DOHH2 (cell line): ENCODE measurements around the gene CHD5.

Experiments used
- H3F3A ChIP-seq: fragments of 200-600 bp; sonication (generic), shearing (Covaris generic); 2 replicates; pipeline ENCODE4 v1.6.0; 2016; ENCODE audit warnings: antibody characterized with exemption, mild to moderate bottlenecking; ENCODE audit not compliant: control insufficient read depth, insufficient read depth
- H3K27ac ChIP-seq: fragments of 200-600 bp; sonication (generic); 2 replicates; pipeline ENCODE4 v1.5.1; 2014; ENCODE audit warnings: low read depth, mild to moderate bottlenecking, low read length, moderate library complexity
- H3K27me3 ChIP-seq: fragments of 200-600 bp; sonication (generic); 2 replicates; pipeline ENCODE4 v1.6.1; 2014; ENCODE audit warnings: mild to moderate bottlenecking, low read length, mixed read lengths; ENCODE audit not compliant: control insufficient read depth
- H3K36me3 ChIP-seq: fragments of 200-600 bp; sonication (generic); 2 replicates; pipeline ENCODE4 v1.6.1; 2014; ENCODE audit warnings: mild to moderate bottlenecking, low read length, moderate library complexity, mixed read lengths; ENCODE audit not compliant: control insufficient read depth
- H3K4me1 ChIP-seq: fragments of 200-600 bp; sonication (generic); 2 replicates; pipeline ENCODE4 v1.6.1; 2014; ENCODE audit warnings: mild to moderate bottlenecking, low read length, mixed read lengths; ENCODE audit not compliant: control insufficient read depth
- H3K4me2 ChIP-seq: fragments of 200-600 bp; sonication (generic); 2 replicates; pipeline ENCODE4 v1.6.0; 2014; ENCODE audit warnings: mild to moderate bottlenecking, low read length, moderate library complexity
- H3K4me3 ChIP-seq: fragments of 200-600 bp; sonication (generic); 2 replicates; pipeline ENCODE4 v1.5.1; 2014; ENCODE audit warnings: mild to moderate bottlenecking, low read length, mixed read lengths
- H3K79me2 ChIP-seq: fragments of 200-600 bp; sonication (generic); 2 replicates; pipeline ENCODE4 v1.6.1; 2014; ENCODE audit warnings: mild to moderate bottlenecking, low read length, mixed read lengths; ENCODE audit not compliant: control insufficient read depth
- H3K9me2 ChIP-seq: fragments of 200-600 bp; sonication (generic); replicated peaks from 2 replicates; pipeline ENCODE4 v1.6.1; 2014; ENCODE audit warnings: mild to moderate bottlenecking, low read length, mixed read lengths; ENCODE audit not compliant: control insufficient read depth
- H3K9me3 ChIP-seq: fragments of 200-600 bp; sonication (generic); 2 replicates; pipeline ENCODE4 v1.6.1; 2014; ENCODE audit warnings: antibody characterized with exemption, low read length, mixed read lengths; ENCODE audit not compliant: control insufficient read depth, insufficient read depth
- H4K20me1 ChIP-seq: fragments of 200-600 bp; sonication (generic); 2 replicates; pipeline ENCODE4 v1.6.0; 2014; ENCODE audit warnings: low read depth, mild to moderate bottlenecking, antibody characterized with exemption, low read length, moderate library complexity; ENCODE audit not compliant: control insufficient read depth, insufficient read depth
- EZH2phosphoT487 ChIP-seq: fragments of 200-600 bp; sonication (generic); IDR thresholded peaks from 2 replicates; pipeline ENCODE4 v1.6.1; 2017; ENCODE audit warnings: borderline replicate concordance, mild to moderate bottlenecking, antibody characterized with exemption, low read length, moderate library complexity, mixed read lengths
- TF ChIP-seq, protein P1 (sequence below): fragments of 200-600 bp; sonication (generic); IDR thresholded peaks from one replicate; pipeline ENCODE4 v1.5.1; 2014; ENCODE audit warnings: antibody characterized with exemption, mild to moderate bottlenecking, low read depth, low read length; ENCODE audit not compliant: poor library complexity, severe bottlenecking

The CHD5 gene

DNA sequence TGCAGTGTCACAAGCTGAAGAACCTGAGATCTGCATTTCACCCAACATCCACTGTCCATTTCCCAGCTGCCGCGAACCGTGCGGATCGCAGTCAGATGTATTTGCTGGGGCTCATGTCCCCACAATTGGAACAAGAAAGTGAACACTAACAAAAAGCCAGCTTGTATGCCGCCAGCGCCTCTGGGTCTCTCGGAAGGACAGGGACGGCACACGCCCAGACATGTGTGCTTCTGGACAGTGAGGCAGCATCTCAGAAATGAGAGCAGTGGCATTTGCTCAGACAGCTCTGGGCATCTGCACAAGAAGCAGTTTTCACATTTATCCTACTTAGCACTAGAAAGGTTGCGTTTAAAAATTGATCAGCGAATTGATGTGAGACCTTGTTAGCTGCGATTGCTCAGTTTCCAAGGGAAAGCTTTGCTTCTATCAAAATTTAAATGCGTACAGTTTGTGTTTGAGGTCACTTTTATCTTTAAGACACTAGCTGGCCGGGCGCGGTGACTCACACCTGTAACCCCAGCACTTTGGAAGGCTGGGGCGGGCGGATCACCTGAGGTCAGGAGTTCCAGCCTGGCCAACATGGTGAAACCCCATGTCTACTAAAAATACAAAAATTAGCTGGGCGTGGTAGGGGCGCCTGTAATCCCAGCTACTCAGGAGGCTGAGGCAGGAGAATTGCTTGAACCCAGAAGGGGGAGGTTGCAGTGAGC lies 105.8 kb downstream of the CHD5 start:
- Histone ChIP-seq H3K36me3 (no peaks in the 10 kb centered on the region), H3K4me1 (no peaks in the 10 kb centered on the region), H3K27ac (no peak overlapping the region), H3K9me2 (no peaks in the 10 kb centered on the region), H3K9me3 (no peaks in the 10 kb centered on the region), H3K27me3 (no peaks in the 10 kb centered on the region), H3F3A (no peaks in the 10 kb centered on the region), H3K79me2 (no peaks in the 10 kb centered on the region), H4K20me1 (no peaks in the 10 kb centered on the region), H3K4me2 (no peak overlapping the region), H3K4me3 (no peak overlapping the region)
- TF ChIP-seq, protein P1, sequence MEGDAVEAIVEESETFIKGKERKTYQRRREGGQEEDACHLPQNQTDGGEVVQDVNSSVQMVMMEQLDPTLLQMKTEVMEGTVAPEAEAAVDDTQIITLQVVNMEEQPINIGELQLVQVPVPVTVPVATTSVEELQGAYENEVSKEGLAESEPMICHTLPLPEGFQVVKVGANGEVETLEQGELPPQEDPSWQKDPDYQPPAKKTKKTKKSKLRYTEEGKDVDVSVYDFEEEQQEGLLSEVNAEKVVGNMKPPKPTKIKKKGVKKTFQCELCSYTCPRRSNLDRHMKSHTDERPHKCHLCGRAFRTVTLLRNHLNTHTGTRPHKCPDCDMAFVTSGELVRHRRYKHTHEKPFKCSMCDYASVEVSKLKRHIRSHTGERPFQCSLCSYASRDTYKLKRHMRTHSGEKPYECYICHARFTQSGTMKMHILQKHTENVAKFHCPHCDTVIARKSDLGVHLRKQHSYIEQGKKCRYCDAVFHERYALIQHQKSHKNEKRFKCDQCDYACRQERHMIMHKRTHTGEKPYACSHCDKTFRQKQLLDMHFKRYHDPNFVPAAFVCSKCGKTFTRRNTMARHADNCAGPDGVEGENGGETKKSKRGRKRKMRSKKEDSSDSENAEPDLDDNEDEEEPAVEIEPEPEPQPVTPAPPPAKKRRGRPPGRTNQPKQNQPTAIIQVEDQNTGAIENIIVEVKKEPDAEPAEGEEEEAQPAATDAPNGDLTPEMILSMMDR: no peak
- TF ChIP-seq EZH2phosphoT487: no peak

DNA sequence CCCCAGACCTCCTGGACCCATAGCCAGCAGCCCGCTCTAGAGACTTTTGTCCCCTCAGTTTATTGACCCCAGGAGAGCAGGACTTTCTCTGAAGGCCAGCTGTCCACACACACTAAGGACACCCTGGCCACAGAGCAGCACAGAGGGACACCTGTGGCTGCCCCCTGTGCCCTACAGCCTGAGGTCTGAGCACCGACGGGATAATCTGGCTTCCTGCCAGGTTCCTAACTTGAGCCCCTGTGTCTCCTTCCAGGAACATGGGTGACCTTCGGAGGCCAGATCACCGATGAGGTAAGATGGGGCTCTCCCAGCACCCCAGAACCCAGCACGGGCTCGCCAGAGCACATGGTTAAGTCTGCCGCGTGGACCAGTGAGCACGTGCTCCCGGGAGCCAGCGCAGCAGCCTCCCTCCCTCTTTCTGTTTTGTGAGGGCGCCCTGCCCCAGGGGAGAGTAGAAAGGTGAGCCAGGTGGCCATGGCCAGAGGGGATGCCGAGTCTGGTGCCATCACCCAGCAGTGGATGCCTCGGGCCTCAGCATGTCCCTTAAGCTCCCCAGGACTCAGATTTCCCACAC lies 106.6 kb downstream of the CHD5 start:
- H3K27ac ChIP-seq: no peak overlapping the region
- H4K20me1 ChIP-seq: no peaks in the 10 kb centered on the region
- no peaks in the 10 kb centered on the region for H3K9me3 ChIP-seq

DNA sequence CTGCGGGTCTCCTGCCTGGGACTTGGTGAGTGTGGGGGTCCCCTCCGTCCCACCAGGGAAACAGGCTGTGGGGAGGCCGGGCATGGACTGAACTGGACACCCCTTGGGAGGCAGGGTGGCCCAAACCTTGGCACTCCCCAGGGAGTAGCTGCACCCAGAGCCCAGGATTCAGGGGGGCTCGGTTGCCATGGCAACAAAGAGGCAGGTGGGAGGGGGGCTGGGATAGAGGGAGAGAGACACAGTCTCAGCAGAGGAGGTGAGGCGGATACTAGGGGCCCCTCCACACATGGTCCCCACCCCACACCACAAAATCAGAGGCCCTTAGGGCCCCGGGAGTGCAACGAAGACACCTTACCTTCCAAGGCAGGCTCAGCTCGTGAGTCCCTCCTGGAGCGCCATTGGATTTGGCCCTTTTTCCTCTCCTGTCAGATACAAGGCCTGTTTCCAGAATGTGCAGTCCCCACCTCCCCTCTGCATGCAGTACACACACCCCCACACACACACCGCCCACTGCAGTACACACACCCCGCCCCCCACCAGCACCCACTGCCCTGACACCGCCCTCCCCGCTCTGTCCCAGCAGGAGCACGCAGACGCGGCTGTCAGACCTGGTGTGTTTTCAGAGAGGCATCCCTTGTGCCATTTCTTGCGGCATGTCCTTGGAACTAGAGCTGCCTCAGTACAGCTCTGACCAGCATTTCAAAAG lies 107.2 kb downstream of the CHD5 start:
- no peak overlapping the region for H3K4me3 ChIP-seq
- no peak overlapping the region for H3K27ac ChIP-seq
- H3F3A ChIP-seq: no peaks in the 10 kb centered on the region
- TF ChIP-seq, protein P1: no peak
- TF ChIP-seq EZH2phosphoT487: no peak
- no peaks in the 10 kb centered on the region for H3K4me1 ChIP-seq
- no peak overlapping the region for H3K4me2 ChIP-seq
- no peaks in the 10 kb centered on the region for H4K20me1 ChIP-seq
- H3K36me3 ChIP-seq: no peaks in the 10 kb centered on the region
- H3K27me3 ChIP-seq: no peaks in the 10 kb centered on the region
- no peaks in the 10 kb centered on the region for H3K9me3 ChIP-seq
- no peaks in the 10 kb centered on the region for H3K9me2 ChIP-seq
- H3K79me2 ChIP-seq: no peaks in the 10 kb centered on the region

More for the DNA sequence above, 106.6 kb downstream of the CHD5 start:
- Histone ChIP-seq H3K79me2 (no peaks in the 10 kb centered on the region), H3K36me3 (no peaks in the 10 kb centered on the region), H3K27me3 (no peaks in the 10 kb centered on the region), H3F3A (no peaks in the 10 kb centered on the region), H3K4me2 (no peak overlapping the region), H3K4me1 (no peaks in the 10 kb centered on the region), H3K9me2 (no peaks in the 10 kb centered on the region), H3K4me3 (no peak overlapping the region)
- no peak for TF ChIP-seq EZH2phosphoT487
- TF ChIP-seq, protein P1: no peak
